MG63 (cell line): ENCODE results near the gene CEACAM5. TPM values are rescaled to one million over a fixed set of nuclear protein-coding genes. Genes with fewer than 3 reads are reported as not detected.
A peak's percentile ranks its signal among the peaks of the same experiment; 100 is the strongest.
"Not testable (repeated sequence)": the region's sequence is repeated elsewhere in the genome, so short reads cannot be mapped to it uniquely, and the experiment has no call there.

Experiments used
- DNase-seq: peaks from one replicate; pipeline ENCODE4 v3.0.0-alpha.2; 2020
- H3K27me3 ChIP-seq: fragments of 250-450 bp; sonication (Bioruptor Pico); 2 replicates; pipeline ENCODE4 v1.5.1; 2020; ENCODE audit warnings: mild to moderate bottlenecking, moderate library complexity
- H3K36me3 ChIP-seq: fragments of 250-450 bp; sonication (Bioruptor Pico); 2 replicates; pipeline ENCODE4 v1.5.1; 2020; ENCODE audit warnings: mild to moderate bottlenecking, moderate library complexity
- H3K4me3 ChIP-seq: fragments of 250-450 bp; sonication (Bioruptor Pico); 2 replicates; pipeline ENCODE4 v1.5.1; 2020; ENCODE audit warnings: mild to moderate bottlenecking, moderate library complexity
- H3K9me3 ChIP-seq: fragments of 250-450 bp; sonication (Bioruptor Pico); 2 replicates; pipeline ENCODE4 v1.5.1; 2020; ENCODE audit warnings: mild to moderate bottlenecking, moderate library complexity
- total RNA-seq: library from RNA; depleted of rRNA; stranded (reverse); fragments of >200 nt; shearing (Covaris generic); gene quantifications from 2 replicates; pipeline ENCODE4 v1.2.3, GENCODE V29; 2014; ENCODE audit warnings: low replicate concordance

Gene CEACAM5
- total RNA-seq, 1 experiment from 2014 or later, result not detected

- DNase-seq, result no peak
- Histone ChIP-seq H3K27me3 (peaks cover 2% of the 10 kb centered on the region; the same call in 1 of the 2 replicates), H3K36me3 (no peaks in the 10 kb centered on the region)
Measured at GRCh38 chr19:41697198-41697855, 11.1 kb upstream of the CEACAM5 start.

DNA sequence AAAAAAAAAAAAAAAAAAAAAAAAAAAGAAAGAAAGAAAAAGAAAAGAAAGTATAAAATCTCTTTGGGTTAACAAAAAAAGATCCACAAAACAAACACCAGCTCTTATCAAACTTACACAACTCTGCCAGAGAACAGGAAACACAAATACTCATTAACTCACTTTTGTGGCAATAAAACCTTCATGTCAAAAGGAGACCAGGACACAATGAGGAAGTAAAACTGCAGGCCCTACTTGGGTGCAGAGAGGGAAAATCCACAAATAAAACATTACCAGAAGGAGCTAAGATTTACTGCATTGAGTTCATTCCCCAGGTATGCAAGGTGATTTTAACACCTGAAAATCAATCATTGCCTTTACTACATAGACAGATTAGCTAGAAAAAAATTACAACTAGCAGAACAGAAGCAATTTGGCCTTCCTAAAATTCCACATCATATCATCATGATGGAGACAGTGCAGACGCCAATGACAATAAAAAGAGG, 9.6 kb upstream of the CEACAM5 start:
- peaks cover 4% of the 10 kb centered on the region; the same call in 1 of the 2 replicates for H3K27me3 ChIP-seq
- DNase-seq, result no peak
- no peaks in the 10 kb centered on the region for H3K9me3 ChIP-seq
- H3K36me3 ChIP-seq, result no peaks in the 10 kb centered on the region
- H3K4me3 ChIP-seq, result no peak overlapping the region

More at GRCh38 chr19:41697198-41697855, 11.1 kb upstream of the CEACAM5 start:
- Histone ChIP-seq H3K4me3 (no peak overlapping the region), H3K9me3 (0 out of 2 replicates have a peak, but pooled peaks cover under 1% of the 10 kb centered on the region)

DNA sequence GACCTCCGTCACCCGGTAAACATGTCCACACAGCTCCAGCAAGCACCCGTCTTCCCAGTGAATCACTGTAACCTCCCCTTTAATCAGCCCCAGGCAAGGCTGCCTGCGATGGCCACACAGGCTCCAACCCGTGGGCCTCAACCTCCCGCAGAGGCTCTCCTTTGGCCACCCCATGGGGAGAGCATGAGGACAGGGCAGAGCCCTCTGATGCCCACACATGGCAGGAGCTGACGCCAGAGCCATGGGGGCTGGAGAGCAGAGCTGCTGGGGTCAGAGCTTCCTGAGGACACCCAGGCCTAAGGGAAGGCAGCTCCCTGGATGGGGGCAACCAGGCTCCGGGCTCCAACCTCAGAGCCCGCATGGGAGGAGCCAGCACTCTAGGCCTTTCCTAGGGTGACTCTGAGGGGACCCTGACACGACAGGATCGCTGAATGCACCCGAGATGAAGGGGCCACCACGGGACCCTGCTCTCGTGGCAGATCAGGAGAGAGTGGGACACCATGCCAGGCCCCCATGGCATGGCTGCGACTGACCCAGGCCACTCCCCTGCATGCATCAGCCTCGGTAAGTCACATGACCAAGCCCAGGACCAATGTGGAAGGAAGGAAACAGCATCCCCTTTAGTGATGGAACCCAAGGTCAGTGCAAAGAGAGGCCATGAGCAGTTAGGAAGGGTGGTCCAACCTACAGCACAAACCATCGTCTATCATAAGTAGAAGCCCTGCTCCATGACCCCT, 9.0 kb upstream of the CEACAM5 start:
- peaks cover 4% of the 10 kb centered on the region; the same call in 1 of the 2 replicates for H3K27me3 ChIP-seq
- H3K36me3 ChIP-seq, result no peaks in the 10 kb centered on the region
- H3K4me3 ChIP-seq, result no peak overlapping the region
- DNase-seq, result no peak
- no peaks in the 10 kb centered on the region for H3K9me3 ChIP-seq

- peaks cover 4% of the 10 kb centered on the region; the same call in 1 of the 2 replicates for H3K27me3 ChIP-seq
- H3K36me3 ChIP-seq, result no peaks in the 10 kb centered on the region
- no peak for DNase-seq
- H3K4me3 ChIP-seq, result no peak overlapping the region
- no peaks in the 10 kb centered on the region for H3K9me3 ChIP-seq
Measured at GRCh38 chr19:41699968-41700323, 8.5 kb upstream of the CEACAM5 start.

- Histone ChIP-seq H3K36me3 (no peaks in the 10 kb centered on the region), H3K27me3 (peaks cover 5% of the 10 kb centered on the region; the same call in 1 of the 2 replicates), H3K9me3 (no peaks in the 10 kb centered on the region), H3K4me3 (no peak overlapping the region)
- no peak for DNase-seq
Measured at GRCh38 chr19:41700381-41701195, 7.8 kb upstream of the CEACAM5 start.

- no peak for DNase-seq
- no peak overlapping the region for H3K4me3 ChIP-seq
- no peaks in the 10 kb centered on the region for H3K36me3 ChIP-seq
- H3K9me3 ChIP-seq, result no peaks in the 10 kb centered on the region
- peaks cover 10% of the 10 kb centered on the region for H3K27me3 ChIP-seq
Measured at GRCh38 chr19:41701401-41702075, 6.9 kb upstream of the CEACAM5 start.

GRCh38 chr19:41702171-41702651, 6.2 kb upstream of the CEACAM5 start:
- no peak for DNase-seq
- H3K9me3 ChIP-seq, result no peaks in the 10 kb centered on the region

GRCh38 chr19:41703602-41704293, 4.7 kb upstream of the CEACAM5 start:
- no peaks in the 10 kb centered on the region for H3K9me3 ChIP-seq
- H3K36me3 ChIP-seq, result no peaks in the 10 kb centered on the region
- DNase-seq, result no peak
- peaks cover 10% of the 10 kb centered on the region for H3K27me3 ChIP-seq
- H3K4me3 ChIP-seq, result no peak overlapping the region

More at GRCh38 chr19:41702171-41702651, 6.2 kb upstream of the CEACAM5 start:
- Histone ChIP-seq H3K36me3 (no peaks in the 10 kb centered on the region), H3K27me3 (peaks cover 12% of the 10 kb centered on the region), H3K4me3 (no peak overlapping the region)

DNA sequence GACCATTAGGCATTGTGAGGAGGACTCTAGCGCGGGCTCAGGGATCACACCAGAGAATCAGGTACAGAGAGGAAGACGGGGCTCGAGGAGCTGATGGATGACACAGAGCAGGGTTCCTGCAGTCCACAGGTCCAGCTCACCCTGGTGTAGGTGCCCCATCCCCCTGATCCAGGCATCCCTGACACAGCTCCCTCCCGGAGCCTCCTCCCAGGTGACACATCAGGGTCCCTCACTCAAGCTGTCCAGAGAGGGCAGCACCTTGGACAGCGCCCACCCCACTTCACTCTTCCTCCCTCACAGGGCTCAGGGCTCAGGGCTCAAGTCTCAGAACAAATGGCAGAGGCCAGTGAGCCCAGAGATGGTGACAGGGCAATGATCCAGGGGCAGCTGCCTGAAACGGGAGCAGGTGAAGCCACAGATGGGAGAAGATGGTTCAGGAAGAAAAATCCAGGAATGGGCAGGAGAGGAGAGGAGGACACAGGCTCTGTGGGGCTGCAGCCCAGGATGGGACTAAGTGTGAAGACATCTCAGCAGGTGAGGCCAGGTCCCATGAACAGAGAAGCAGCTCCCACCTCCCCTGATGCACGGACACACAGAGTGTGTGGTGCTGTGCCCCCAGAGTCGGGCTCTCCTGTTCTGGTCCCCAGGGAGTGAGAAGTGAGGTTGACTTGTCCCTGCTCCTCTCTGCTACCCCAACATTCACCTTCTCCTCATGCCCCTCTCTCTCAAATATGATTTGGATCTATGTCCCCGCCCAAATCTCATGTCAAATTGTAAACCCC, 2.8 kb upstream of the CEACAM5 start:
- DNase-seq, result no peak
- Histone ChIP-seq H3K4me3 (no peak overlapping the region), H3K36me3 (no peaks in the 10 kb centered on the region), H3K27me3 (peaks cover 12% of the 10 kb centered on the region), H3K9me3 (no peaks in the 10 kb centered on the region)

DNA sequence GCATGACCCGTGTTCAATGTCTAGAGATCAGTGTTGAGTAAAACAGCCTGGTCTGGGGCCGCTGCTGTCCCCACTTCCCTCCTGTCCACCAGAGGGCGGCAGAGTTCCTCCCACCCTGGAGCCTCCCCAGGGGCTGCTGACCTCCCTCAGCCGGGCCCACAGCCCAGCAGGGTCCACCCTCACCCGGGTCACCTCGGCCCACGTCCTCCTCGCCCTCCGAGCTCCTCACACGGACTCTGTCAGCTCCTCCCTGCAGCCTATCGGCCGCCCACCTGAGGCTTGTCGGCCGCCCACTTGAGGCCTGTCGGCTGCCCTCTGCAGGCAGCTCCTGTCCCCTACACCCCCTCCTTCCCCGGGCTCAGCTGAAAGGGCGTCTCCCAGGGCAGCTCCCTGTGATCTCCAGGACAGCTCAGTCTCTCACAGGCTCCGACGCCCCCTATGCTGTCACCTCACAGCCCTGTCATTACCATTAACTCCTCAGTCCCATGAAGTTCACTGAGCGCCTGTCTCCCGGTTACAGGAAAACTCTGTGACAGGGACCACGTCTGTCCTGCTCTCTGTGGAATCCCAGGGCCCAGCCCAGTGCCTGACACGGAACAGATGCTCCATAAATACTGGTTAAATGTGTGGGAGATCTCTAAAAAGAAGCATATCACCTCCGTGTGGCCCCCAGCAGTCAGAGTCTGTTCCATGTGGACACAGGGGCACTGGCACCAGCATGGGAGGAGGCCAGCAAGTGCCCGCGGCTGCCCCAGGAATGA, 1.5 kb upstream of the CEACAM5 start:
- DNase-seq, result peak; percentile 40
- H3K4me3 ChIP-seq, result no peak overlapping the region
- no peaks in the 10 kb centered on the region for H3K9me3 ChIP-seq
- peaks cover 21% of the 10 kb centered on the region for H3K27me3 ChIP-seq
- H3K36me3 ChIP-seq, result no peaks in the 10 kb centered on the region

DNA sequence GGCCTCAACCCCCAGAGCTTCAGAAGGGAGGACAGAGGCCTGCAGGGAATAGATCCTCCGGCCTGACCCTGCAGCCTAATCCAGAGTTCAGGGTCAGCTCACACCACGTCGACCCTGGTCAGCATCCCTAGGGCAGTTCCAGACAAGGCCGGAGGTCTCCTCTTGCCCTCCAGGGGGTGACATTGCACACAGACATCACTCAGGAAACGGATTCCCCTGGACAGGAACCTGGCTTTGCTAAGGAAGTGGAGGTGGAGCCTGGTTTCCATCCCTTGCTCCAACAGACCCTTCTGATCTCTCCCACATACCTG, 969 bp upstream of the CEACAM5 start:
- Histone ChIP-seq H3K27me3 (peaks cover 25% of the 10 kb centered on the region), H3K4me3 (no peak overlapping the region), H3K9me3 (no peaks in the 10 kb centered on the region), H3K36me3 (no peaks in the 10 kb centered on the region)
- DNase-seq, result no peak

- DNase-seq, result no peak
- Histone ChIP-seq H3K4me3 (no peak overlapping the region), H3K36me3 (no peaks in the 10 kb centered on the region), H3K27me3 (peaks cover 28% of the 10 kb centered on the region), H3K9me3 (no peaks in the 10 kb centered on the region)
Measured at GRCh38 chr19:41707871-41708371, 505 bp upstream of the CEACAM5 start.

DNA sequence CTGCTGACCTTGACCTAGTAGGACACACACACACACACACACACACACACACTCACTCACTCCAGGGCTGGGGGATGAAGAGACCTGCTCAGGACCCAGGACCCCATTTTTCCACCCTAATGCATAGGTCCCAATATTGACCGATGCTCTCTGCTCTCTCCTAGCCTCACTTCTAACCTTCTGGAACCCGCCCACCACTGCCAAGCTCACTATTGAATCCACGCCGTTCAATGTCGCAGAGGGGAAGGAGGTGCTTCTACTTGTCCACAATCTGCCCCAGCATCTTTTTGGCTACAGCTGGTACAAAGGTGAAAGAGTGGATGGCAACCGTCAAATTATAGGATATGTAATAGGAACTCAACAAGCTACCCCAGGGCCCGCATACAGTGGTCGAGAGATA, 1.1 kb downstream of the CEACAM5 start:
- not testable (repeated sequence) for DNase-seq, H3K36me3 ChIP-seq, H3K4me3 ChIP-seq, H3K9me3 ChIP-seq
- peaks cover 43% of the 10 kb centered on the region for H3K27me3 ChIP-seq

DNA sequence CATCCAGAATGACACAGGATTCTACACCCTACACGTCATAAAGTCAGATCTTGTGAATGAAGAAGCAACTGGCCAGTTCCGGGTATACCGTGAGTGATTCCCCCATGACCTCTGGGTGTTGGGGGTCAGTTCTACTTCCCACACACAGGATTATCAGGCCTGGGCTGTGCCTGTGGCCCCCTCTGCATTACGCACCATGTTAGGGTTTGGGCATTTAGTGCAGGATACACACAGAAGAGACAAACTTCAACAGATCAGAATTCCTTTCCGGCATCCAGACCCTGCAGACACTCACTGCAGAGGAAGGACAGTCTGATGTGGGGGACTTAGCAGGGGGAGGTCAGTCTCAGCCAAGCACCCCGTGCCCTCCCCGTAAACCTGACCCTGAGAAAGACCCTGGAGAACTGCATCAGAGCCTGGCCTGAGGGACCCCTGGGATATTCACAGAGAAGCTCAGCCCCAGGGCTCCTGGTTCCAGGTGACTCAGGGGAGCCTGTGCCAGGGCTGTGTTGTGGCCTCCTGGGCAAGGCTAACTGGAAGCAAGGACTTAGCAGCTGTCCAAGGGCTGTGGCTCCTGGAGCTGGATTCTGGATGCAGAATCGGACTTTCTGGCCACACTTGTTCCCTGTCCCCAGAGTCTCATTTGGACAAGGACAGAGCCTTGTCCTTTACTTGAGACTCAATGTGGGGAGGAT, 1.7 kb downstream of the CEACAM5 start:
- H3K36me3 ChIP-seq, result no peaks in the 10 kb centered on the region
- no peak for DNase-seq
- peaks cover 44% of the 10 kb centered on the region for H3K27me3 ChIP-seq
- no peaks in the 10 kb centered on the region for H3K9me3 ChIP-seq
- no peak overlapping the region for H3K4me3 ChIP-seq
